Lower leg skin (tissue), 3 donors: ENCODE data around the gene ZNF444.

Experiments
- POLR2A ChIP-seq, 2 donors: fragments of 450-650 bp; IDR thresholded peaks; one replicate each; pipeline ENCODE4 v1.6.1; 2016 to 2017; ENCODE audit warnings: antibody characterized with exemption in 2 of 2, mild to moderate bottlenecking in 1 of 2, moderate library complexity in 1 of 2
- TF ChIP-seq, protein P1 (sequence below), 3 donors: fragments of 450-650 bp; IDR thresholded peaks; one replicate each; pipeline ENCODE4 v1.5.1; 2016; ENCODE audit warnings: antibody characterized with exemption in 3 of 3, mild to moderate bottlenecking in 3 of 3, moderate library complexity in 2 of 3

DNA sequence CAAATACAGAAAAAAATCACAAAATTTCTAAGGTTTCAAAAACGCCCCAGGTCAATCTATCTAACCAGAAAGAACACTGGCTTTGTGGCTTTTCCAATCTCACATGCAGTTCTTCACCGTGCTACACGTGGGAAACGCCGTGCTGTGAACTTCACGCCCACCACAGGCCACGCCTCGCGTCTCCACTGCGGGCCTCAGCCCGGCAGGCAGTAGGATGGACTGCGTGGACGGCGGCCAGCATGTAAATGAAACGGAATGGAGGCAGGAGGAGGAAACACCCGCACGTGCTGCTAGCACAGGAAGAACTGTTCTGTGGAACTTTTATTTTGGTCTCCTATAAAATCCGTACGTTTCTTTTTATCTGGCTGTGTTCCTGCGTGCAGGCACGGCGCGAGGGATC is 43.8 kb upstream of the ZNF444 start:
- TF ChIP-seq, protein P1, sequence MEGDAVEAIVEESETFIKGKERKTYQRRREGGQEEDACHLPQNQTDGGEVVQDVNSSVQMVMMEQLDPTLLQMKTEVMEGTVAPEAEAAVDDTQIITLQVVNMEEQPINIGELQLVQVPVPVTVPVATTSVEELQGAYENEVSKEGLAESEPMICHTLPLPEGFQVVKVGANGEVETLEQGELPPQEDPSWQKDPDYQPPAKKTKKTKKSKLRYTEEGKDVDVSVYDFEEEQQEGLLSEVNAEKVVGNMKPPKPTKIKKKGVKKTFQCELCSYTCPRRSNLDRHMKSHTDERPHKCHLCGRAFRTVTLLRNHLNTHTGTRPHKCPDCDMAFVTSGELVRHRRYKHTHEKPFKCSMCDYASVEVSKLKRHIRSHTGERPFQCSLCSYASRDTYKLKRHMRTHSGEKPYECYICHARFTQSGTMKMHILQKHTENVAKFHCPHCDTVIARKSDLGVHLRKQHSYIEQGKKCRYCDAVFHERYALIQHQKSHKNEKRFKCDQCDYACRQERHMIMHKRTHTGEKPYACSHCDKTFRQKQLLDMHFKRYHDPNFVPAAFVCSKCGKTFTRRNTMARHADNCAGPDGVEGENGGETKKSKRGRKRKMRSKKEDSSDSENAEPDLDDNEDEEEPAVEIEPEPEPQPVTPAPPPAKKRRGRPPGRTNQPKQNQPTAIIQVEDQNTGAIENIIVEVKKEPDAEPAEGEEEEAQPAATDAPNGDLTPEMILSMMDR (IDR thresholded peaks at IDR 0.05) = no peak
- TF ChIP-seq POLR2A (IDR thresholded peaks at IDR 0.05) = no peak
